Measurements from ENCODE around the gene REN. TPM values are rescaled to one million over a fixed set of nuclear protein-coding genes. Genes with fewer than 3 reads are reported as not detected.
A peak's percentile ranks its signal among the peaks of the same experiment; 100 is the strongest.

REN gene
- total RNA-seq, 1 experiment from 2014 or later, result 0.81 TPM

DNA sequence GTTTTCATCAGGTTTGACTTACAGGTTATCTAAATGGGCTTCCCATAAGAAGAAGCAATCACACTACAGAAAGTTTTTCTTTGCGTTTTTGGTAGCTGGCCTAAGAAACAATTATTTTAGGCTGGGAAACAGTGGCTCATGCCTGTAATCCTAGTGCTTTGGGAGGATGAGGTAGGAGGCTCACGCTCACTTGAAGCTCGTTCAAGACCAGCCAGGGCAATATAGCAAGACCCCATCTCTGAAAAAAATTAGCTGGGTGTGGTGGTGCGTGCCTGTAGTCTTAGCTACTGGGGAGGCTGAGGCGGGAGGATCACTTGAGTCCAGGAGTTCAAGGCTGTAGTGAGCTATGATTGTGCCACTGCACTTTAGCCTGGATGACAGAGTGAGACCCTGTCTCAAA is 1.6 kb upstream of the REN start:
- no peaks in the 10 kb centered on the region for H3K27me3 ChIP-seq (ENCODE audit: insufficient read depth, low read depth)
- H3K4me2 ChIP-seq, result no peak overlapping the region
- H3K9me2 ChIP-seq (ENCODE audit: insufficient read depth), result no peaks in the 10 kb centered on the region
- H3K4me1 ChIP-seq (replicated peaks; ENCODE audit: insufficient read depth), result peaks cover 29% of the 10 kb centered on the region
- H3K27ac ChIP-seq, result no peak overlapping the region
- H3K36me3 ChIP-seq (ENCODE audit: low read depth), result peaks cover 10% of the 10 kb centered on the region; the same call in 1 of the 2 replicates
- peaks cover 22% of the 10 kb centered on the region for H3F3A ChIP-seq (ENCODE audit: insufficient read depth, low read depth)
- no peak overlapping the region for H3K4me3 ChIP-seq
- H3K9me3 ChIP-seq (ENCODE audit: insufficient read depth, low read depth), result peaks cover 24% of the 10 kb centered on the region
- H4K20me1 ChIP-seq (ENCODE audit: insufficient read depth), result no peaks in the 10 kb centered on the region
- intact Hi-C loops (cut with micrococcal nuclease; ENCODE audit: unreplicated experiment), result no loop called here
- no peak overlapping the region for H2AFZ ChIP-seq
- no peak for DNase-seq
- BruUV-seq (replicated peaks), result no TSS peak
- ChIA-PET POLR2A (ENCODE audit: unreplicated experiment) (interaction anchor here (0.6 to 0.9 kb wide), 4 partner anchors 22 to 210 kb away, joined by 4 to 6 read pairs (median 5); no protein-coding TSS in a partner anchor), CTCF (no interaction called here)
- H3K79me2 ChIP-seq (ENCODE audit: low read depth), result no peaks in the 10 kb centered on the region
- TF ChIP-seq EZH2 (IDR thresholded peaks at IDR 0.05; ENCODE audit: low read depth), result no peak
- TF ChIP-seq, protein P1, sequence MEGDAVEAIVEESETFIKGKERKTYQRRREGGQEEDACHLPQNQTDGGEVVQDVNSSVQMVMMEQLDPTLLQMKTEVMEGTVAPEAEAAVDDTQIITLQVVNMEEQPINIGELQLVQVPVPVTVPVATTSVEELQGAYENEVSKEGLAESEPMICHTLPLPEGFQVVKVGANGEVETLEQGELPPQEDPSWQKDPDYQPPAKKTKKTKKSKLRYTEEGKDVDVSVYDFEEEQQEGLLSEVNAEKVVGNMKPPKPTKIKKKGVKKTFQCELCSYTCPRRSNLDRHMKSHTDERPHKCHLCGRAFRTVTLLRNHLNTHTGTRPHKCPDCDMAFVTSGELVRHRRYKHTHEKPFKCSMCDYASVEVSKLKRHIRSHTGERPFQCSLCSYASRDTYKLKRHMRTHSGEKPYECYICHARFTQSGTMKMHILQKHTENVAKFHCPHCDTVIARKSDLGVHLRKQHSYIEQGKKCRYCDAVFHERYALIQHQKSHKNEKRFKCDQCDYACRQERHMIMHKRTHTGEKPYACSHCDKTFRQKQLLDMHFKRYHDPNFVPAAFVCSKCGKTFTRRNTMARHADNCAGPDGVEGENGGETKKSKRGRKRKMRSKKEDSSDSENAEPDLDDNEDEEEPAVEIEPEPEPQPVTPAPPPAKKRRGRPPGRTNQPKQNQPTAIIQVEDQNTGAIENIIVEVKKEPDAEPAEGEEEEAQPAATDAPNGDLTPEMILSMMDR (conservative IDR thresholded peaks at IDR 0.05), result no peak

- Histone ChIP-seq H3K36me3 (ENCODE audit: low read depth) (no peaks in the 10 kb centered on the region), H3K4me1 (replicated peaks; ENCODE audit: insufficient read depth) (peaks cover 21% of the 10 kb centered on the region), H3K79me2 (ENCODE audit: low read depth) (no peaks in the 10 kb centered on the region), H3K9me3 (ENCODE audit: insufficient read depth, low read depth) (no peaks in the 10 kb centered on the region), H3K27me3 (ENCODE audit: insufficient read depth, low read depth) (no peaks in the 10 kb centered on the region), H3F3A (ENCODE audit: insufficient read depth, low read depth) (peaks cover 7% of the 10 kb centered on the region; the same call in 1 of the 2 replicates), H3K4me2 (peak overlapping the region; percentile 29), H3K4me3 (no peak overlapping the region), H4K20me1 (ENCODE audit: insufficient read depth) (no peaks in the 10 kb centered on the region), H3K9me2 (ENCODE audit: insufficient read depth) (no peaks in the 10 kb centered on the region), H3K27ac (no peak overlapping the region), H2AFZ (no peak overlapping the region)
- ChIA-PET CTCF (interaction anchor here (0.6 to 3.3 kb wide), 12 partner anchors 11 to 348 kb away, joined by 3 to 64 read pairs (median 4); partner anchors contain the start of genes ETNK2 and GOLT1A), POLR2A (ENCODE audit: unreplicated experiment) (no interaction called here)
- TF ChIP-seq EZH2 (IDR thresholded peaks at IDR 0.05; ENCODE audit: low read depth), result no peak
- TF ChIP-seq, protein P1 (conservative IDR thresholded peaks at IDR 0.05), result peak; percentile 99
- BruUV-seq (replicated peaks), result no TSS peak
- DNase-seq, result peak; percentile 93 to 94
- intact Hi-C loops (cut with micrococcal nuclease; ENCODE audit: unreplicated experiment), result loop anchor here (1.0 kb wide), 7 partner anchors 31 to 645 kb away; partner anchors contain the start of gene SNRPE
These were observed 3.6 kb downstream of the REN start for GRCh38 chr1:204162494-204163074.

DNA sequence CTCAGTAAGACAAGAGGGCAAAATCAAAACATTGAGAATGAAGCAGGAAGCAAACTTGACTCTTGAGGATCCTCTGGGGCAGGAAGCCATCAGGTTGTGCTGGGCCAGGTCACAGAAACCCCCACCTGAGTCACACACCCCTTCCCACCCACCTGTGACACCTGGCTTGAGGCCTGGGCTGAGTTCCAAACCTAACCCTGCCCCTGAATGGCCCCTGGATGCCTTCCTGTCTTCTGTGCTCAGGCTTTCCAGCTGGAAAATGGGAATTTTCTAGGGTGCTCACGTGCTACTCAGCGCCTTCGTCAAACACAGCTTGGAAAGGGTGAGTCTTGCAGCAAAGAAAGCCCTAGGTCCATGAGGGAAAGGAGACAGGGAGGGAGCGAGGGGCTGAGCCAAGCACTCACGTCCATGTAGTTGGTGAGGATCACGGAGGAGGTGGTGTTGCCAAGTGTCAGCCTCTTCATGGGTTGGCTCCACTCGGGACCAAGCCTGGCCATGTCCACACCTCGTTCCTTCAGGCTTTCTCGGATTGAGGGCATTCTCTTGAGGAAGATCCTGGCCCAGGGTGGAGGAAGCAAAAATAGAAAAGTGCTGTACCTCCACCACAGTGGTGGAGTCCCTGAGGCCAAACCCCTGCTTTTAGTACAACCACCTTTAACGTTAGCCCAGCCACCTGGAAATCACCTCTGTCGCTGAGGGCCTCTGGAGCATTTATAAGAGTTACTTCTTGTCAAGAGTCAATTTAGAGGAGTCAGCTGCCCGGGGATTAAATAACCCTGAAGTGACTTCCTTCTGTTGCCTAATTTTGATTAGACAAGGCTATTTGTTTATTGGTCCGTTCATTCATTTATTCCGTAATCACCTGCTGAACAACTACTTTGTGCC is 4.3 kb downstream of the REN start:
- no peak for DNase-seq
- no TSS peak for BruUV-seq (replicated peaks)
- TF ChIP-seq, protein P1 (conservative IDR thresholded peaks at IDR 0.05), result no peak
- no peak for TF ChIP-seq EZH2 (IDR thresholded peaks at IDR 0.05; ENCODE audit: low read depth)
- no peaks in the 10 kb centered on the region for H3K9me2 ChIP-seq (ENCODE audit: insufficient read depth)
- H3K9me3 ChIP-seq (ENCODE audit: insufficient read depth, low read depth), result no peaks in the 10 kb centered on the region
- H4K20me1 ChIP-seq (ENCODE audit: insufficient read depth), result no peaks in the 10 kb centered on the region
- H3K4me3 ChIP-seq, result no peak overlapping the region
- H3K79me2 ChIP-seq (ENCODE audit: low read depth), result no peaks in the 10 kb centered on the region
- H3K27ac ChIP-seq, result 0 out of 2 replicates have a peak overlapping the region, but pooled peaks have one; percentile 28
- H3F3A ChIP-seq (ENCODE audit: insufficient read depth, low read depth), result peaks cover 7% of the 10 kb centered on the region; the same call in 1 of the 2 replicates
- CTCF ChIA-PET, result interaction anchor here (0.6 to 3.3 kb wide), 8 partner anchors 10 to 302 kb away, joined by 3 to 64 read pairs (median 6); partner anchors contain the start of genes ETNK2 and GOLT1A
- intact Hi-C loops (cut with micrococcal nuclease; ENCODE audit: unreplicated experiment), result loop anchor here (1.0 kb wide), 7 partner anchors 31 to 645 kb away; partner anchors contain the start of gene SNRPE
- no peaks in the 10 kb centered on the region for H3K27me3 ChIP-seq (ENCODE audit: insufficient read depth, low read depth)
- POLR2A ChIA-PET (ENCODE audit: unreplicated experiment), result no interaction called here
- no peak overlapping the region for H2AFZ ChIP-seq
- peaks cover 21% of the 10 kb centered on the region for H3K4me1 ChIP-seq (replicated peaks; ENCODE audit: insufficient read depth)
- H3K36me3 ChIP-seq (ENCODE audit: low read depth), result no peaks in the 10 kb centered on the region
- peak overlapping the region; percentile 29 for H3K4me2 ChIP-seq

Data from PC-9 (cell line).